ENCODE data around the gene GMDS. TPM values are rescaled to one million over a fixed set of nuclear protein-coding genes. Genes with fewer than 3 reads are reported as not detected.

The GMDS gene
- total and polyA plus RNA-seq, 2 of the 4 experiments (the other 2 are of a cell fraction): 7.3 to 21.9 TPM

DNA sequence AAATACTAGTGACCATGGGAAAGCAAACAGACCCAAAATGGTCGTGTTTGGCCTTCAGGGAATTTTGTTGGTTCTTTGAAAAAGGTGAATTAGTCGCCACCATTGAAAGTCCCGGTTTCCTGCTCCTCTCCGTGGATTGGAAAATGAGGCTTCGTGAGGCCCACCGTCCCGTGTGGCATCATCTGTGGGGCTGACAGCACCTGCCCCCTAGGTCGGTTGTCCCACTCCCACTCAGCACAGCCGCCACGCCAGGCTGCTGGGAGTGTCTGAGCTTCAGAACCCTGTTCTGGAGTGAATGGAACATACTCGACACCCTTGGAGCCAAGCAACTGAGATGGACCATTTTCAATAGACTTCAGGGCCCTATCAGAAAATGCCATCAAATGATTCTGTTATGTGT is 668.7 kb downstream of the GMDS start:
- Histone ChIP-seq H3K79me1 (ENCODE audit: low read depth in 1 of 2, low read length in 2 of 2) (no peaks in the 10 kb centered on the region), H3K14ac (replicated peaks; ENCODE audit: low read depth, low read length) (no peak overlapping the region), H2AK9ac (replicated peaks; ENCODE audit: low read depth, low read length, poor library complexity) (no peak overlapping the region), H3K27ac (ENCODE audit: insufficient read depth, low read length) (no peak overlapping the region), H4K8ac (ENCODE audit: low read depth in 2 of 2, low read length in 2 of 2) (no peak overlapping the region), H3K23ac (ENCODE audit: low read depth, low read length) (no peak overlapping the region), H2BK15ac (ENCODE audit: low read depth, low read length) (no peak overlapping the region), H3K27me3 (ENCODE audit: control insufficient read depth, insufficient read depth, low read length) (peaks cover 2% of the 10 kb centered on the region), H4K91ac (ENCODE audit: insufficient read depth, low read depth, low read length) (no peak overlapping the region), H3K4ac (ENCODE audit: low read depth, low read length) (no peak overlapping the region), H3K18ac (ENCODE audit: low read depth, low read length) (no peak overlapping the region), H3K4me2 (ENCODE audit: low read depth, low read length) (no peak overlapping the region), H3K4me1 (ENCODE audit: control insufficient read depth, insufficient read depth, low read length) (peaks cover 2% of the 10 kb centered on the region; the same call in 1 of the 2 replicates), H4K5ac (ENCODE audit: low read depth, low read length) (no peak overlapping the region), H2BK20ac (ENCODE audit: low read depth, low read length) (no peak overlapping the region), H3K9me1 (ENCODE audit: insufficient read depth, low read length) (no peaks in the 10 kb centered on the region; the same call in 1 of the 2 replicates), H3K9ac (ENCODE audit: low read depth, low read length) (no peak overlapping the region), H2BK5ac (ENCODE audit: low read depth, low read length, poor library complexity, severe bottlenecking) (no peak overlapping the region), H3K56ac (ENCODE audit: extremely low read depth, insufficient read depth, low read length) (no peak overlapping the region), H2AFZ (replicated peaks; ENCODE audit: low read length, poor library complexity) (no peak overlapping the region), H3K36me3 (ENCODE audit: control insufficient read depth, insufficient read depth, low read length) (no peaks in the 10 kb centered on the region), H3K4me3 (ENCODE audit: insufficient read depth, low read depth, low read length) (no peak overlapping the region), H2AK5ac (ENCODE audit: low read depth, low read length) (no peak overlapping the region), H3K9me3 (ENCODE audit: control insufficient read depth, insufficient read depth, low read length) (no peaks in the 10 kb centered on the region; the same call in 1 of the 2 replicates), H4K20me1 (ENCODE audit: insufficient read depth, low read length) (no peaks in the 10 kb centered on the region), H2BK120ac (ENCODE audit: low read depth, low read length) (no peak overlapping the region)
- CTCF ChIA-PET: no interaction called here
- intact Hi-C loops (cut with micrococcal nuclease): no loop called here
- WGBS, 2 experiments (ENCODE audit: extremely low coverage in 2 of 2, insufficient read length in 1 of 2): 91% methylated on average over 7 of the region's 11 CpGs; no CpG with 5 or more reads in 1 of the 2 experiments
- POLR2A ChIA-PET (ENCODE audit: unreplicated experiment): no interaction called here
- TF ChIP-seq USF2 (IDR thresholded peaks at IDR 0.05; ENCODE audit: low read depth, low read length): no peak
- TF ChIP-seq SMC3 (IDR thresholded peaks at IDR 0.05; ENCODE audit: low read depth, low read length): no peak
- no peak for TF ChIP-seq POLR2A (IDR thresholded peaks at IDR 0.05; ENCODE audit: low read depth, low read length)
- TF ChIP-seq, protein P1, sequence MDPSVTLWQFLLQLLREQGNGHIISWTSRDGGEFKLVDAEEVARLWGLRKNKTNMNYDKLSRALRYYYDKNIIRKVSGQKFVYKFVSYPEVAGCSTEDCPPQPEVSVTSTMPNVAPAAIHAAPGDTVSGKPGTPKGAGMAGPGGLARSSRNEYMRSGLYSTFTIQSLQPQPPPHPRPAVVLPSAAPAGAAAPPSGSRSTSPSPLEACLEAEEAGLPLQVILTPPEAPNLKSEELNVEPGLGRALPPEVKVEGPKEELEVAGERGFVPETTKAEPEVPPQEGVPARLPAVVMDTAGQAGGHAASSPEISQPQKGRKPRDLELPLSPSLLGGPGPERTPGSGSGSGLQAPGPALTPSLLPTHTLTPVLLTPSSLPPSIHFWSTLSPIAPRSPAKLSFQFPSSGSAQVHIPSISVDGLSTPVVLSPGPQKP (IDR thresholded peaks at IDR 0.05; ENCODE audit: borderline replicate concordance, low read depth, low read length): no peak
- no peak for TF ChIP-seq MAFK (IDR thresholded peaks at IDR 0.05; ENCODE audit: low read depth, low read length)
- no peak for TF ChIP-seq CHD1 (IDR thresholded peaks at IDR 0.05; ENCODE audit: low read depth, low read length)
- TF ChIP-seq MAZ (IDR thresholded peaks at IDR 0.05; ENCODE audit: borderline replicate concordance, low read depth, low read length): no peak
- no peak for TF ChIP-seq BHLHE40 (IDR thresholded peaks at IDR 0.05; ENCODE audit: low read depth, low read length)
- no peak for TF ChIP-seq CTCF (conservative IDR thresholded peaks at IDR 0.05; ENCODE audit: low read depth, low read length)
- no peak for DNase-seq
- in situ Hi-C loops (cut with MboI; ENCODE audit: low sequenced_read_pairs): no loop called here
- dilution Hi-C loops (cut with HindIII; ENCODE audit: low sequenced_read_pairs, unreplicated experiment): no loop called here
- no TSS peak for BruUV-seq (replicated peaks)
- no peak for ATAC-seq (ENCODE audit: low read depth)
